GM18951 (cell line): ENCODE results near the gene GSC.

Source experiments
- POLR2A ChIP-seq: IDR thresholded peaks from 4 replicates; pipeline ENCODE4 v1.6.1; 2011; ENCODE audit warnings: mild to moderate bottlenecking; ENCODE audit not compliant: insufficient read length, insufficient read depth; ENCODE audit errors: extremely low read depth
- in situ Hi-C: fragments of 300-500 bp; cut with MboI; formaldehyde crosslinking; loops from one replicate; pipeline ENCODE4 v1.12.0; 2022; ENCODE audit warnings: low sequenced_read_pairs, mixed read lengths, inconsistent platforms; ENCODE audit not compliant: unreplicated experiment

GSC gene

DNA sequence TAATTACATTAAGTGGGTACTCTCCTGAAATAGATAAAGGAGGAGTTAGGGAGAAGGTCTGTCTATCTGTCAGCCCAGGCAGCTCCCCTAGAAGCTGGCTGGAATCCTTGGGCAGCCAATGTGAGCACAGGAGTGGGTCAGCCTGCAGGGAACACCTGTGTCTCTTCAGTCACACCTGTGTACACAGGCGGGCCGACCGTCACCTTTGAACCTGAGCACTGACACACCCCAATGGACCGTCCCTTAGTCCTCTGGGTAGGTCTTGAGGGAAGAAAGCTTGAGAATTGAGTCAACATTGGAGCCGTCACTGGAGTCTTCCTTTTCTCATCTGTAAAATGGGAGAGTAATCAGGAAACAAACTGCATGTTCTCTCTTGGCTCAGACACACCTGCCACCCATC, 9.8 kb upstream of the GSC start:
- TF ChIP-seq POLR2A: no peak
- in situ Hi-C loops: no loop called here

DNA sequence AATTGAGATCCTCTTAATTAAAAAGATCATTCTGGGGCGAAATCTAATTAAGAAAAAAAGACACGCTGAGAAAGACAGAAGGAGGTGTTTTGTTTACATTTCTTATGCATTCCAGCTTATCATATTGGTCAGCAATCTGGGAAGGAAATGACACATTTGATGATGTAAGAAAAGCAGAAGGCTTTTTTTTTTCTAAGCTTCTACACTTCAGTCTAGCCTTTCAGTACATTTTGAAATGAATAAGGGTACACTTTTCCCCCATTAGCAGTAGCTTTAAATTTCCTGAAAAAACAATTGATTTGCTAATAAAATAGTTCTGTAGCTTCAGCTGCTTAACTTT, 5.9 kb upstream of the GSC start:
- in situ Hi-C loops: no loop called here
- no peak for TF ChIP-seq POLR2A

DNA sequence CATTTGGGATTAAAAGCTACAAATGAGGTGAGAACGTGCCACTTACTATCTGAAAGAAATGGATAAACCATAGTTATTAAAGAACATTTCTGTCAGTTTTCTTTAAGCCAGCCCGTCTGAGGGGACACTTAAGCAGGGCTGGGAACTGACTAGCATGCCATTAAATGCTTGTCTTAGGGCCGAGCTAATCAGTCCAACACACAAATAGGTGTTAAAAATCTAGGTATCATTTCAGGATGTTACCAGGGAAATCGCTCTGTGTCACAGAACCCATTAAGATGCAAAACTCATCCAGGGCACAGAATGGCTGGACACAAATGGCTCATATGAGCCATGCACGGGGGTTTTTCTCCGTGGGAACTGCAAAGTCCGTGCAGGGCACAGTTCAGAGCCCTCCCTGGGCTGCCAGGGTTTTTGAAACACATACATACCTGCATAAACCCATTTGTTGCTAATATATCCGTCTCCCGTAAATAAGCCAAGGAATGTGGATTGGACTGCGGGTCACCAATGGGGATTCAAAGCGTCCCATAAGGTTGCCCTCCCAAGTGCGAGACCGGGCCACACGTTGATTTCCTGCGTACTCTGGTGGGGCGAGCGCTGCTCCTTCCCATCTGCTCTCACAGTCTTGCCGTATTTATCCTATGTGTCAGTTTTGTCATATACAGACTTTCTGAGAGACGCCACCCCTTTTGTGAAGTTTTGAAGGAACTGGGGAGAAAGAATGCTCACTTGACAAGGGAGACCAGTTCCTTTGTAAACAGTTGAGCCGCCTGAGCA, 5.4 kb upstream of the GSC start:
- TF ChIP-seq POLR2A: no peak

DNA sequence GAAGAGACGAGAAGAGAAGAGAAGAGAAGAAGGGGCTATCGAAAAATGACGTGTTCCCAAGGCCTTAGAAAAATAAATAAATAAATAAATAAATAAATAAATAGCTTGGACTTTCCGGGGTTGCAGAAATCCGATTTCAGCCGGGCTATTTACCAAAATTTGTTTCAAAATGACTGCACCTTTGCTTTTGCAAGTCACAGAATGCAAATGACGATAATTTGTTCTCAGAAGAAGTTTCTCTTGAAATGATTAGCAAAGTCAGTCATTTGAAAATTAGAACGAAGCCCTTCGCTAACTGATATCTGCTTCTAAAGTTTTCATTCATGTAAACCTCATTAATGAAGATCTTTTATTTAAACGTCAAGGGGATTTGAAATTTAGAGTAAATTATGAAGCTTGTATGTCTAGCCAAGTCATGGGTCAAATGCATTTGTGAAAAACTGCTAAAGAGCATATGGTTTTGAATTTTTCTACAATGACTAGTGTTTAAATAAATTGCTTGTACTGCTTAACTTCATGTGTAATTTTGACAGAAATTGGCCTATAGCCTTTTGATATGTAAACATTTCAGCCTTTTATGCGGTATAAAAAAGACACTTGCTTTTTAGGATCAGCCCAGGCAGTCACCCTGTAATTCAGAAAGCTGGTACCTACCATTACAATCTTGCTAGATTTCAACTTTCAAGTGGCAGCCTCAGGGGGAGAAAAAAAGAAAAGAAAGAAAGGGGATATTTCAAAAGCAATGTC, 4.6 kb upstream of the GSC start:
- TF ChIP-seq POLR2A: no peak
- in situ Hi-C loops: no loop called here

More for the DNA sequence above, 5.4 kb upstream of the GSC start:
- in situ Hi-C loops: no loop called here

DNA sequence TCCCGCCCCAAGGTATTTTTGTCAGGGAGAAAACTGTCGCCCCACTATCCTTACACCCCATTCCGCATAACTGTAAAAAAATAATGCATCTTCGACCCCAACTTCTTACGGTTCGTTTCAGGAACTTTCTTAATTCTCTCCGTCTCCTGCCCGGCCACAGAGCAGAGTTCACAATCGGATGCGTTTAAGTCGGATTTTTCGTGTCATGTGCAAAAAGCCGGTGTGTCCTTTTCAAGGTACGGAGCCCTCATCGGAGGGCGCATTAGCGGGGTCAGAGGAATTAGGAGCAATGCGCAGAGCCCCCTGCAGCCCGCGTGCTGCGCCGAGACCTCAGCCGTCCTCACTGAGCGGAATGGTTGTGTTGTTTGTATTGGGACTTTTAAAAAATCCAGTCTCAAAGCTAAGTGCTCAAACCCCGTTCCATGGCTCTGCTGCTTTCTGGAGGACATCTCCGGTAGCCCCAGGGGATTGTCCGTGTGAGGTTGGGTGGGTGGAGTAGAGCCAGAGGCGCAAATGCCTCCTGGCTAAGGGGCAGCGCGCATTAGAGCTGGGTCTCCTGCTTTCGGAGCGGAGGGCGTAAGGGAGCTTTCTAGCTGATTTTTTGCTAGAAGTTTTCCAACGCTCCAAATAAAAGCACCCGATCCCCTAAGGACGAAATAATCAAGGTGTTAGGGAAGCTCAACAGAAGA, 3.9 kb upstream of the GSC start:
- in situ Hi-C loops: no loop called here
- no peak for TF ChIP-seq POLR2A

DNA sequence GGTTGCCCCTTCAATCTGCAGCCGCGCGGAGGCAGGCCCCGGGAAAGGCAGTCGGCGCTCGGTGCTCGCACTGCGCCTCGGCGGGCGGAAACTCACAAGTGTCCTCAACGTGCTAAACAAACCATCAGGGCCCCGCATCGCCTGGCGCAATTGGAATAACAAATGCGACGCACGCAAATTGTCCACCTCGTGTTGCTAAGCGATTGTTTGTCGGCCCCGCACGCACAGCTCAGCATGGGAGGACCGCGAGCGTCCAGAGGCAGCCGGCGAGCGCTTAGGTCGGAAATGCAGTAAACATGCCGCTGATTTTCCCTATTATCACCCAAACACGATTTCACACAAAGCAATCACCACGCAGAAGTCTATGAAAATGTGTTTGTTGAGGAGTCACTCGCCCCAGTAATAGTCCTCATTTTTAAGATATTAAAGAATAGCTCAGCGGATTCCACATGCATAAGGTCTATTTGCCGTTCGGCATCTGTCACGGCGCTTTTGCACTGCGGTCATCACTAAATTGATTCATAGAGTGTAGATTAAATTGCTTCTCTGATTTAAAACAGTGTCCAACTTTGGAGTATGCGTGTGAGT, 3.2 kb upstream of the GSC start:
- TF ChIP-seq POLR2A: no peak

DNA sequence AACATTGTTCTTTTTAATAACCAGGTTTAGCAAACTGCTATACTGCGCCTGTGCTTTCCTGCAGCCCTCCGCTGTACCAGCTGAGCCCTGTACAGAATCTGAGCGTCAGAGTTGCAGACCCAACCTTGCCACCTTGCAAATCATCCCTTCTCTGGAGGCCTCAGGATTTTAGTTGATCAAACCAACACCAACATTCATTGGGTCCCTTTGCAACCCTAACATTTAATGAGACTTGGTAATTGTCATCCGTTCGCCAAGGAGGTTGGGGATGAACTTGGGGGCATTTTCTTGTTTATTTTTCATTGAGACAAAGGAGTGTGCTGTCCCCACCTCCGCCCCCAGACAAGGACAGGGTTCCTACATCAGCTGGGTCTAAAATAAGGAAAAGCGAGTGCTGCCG, 2.6 kb upstream of the GSC start:
- in situ Hi-C loops: no loop called here

More for the DNA sequence above, 3.2 kb upstream of the GSC start:
- in situ Hi-C loops: no loop called here

DNA sequence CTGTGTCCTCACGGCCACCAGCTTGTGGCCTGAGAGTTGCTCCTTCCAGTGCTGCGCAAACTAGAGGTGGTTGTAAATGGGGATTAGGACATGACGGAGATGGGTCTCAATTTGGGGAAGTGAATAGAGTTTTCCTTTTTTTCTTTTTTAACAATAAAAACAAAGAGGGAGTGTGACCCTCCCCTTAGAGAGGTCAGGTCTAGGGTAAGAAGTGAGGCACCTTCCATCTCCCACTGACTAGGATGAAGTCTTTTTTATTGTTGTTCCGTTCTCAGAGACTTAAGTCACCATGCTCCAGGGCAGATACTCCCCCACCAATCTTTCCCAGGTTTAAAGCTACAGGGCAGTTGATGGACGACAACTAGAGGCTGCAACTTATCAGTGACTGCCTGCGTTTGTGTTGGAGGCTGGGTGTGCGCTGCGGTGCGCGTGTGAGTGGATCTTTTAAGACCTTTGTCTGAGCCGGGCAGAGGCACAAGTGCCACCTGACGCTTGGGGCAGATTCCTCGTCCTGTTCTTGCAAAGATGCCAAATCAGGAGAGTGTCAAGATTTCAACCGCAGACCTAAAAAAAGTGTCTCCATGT, 2.1 kb upstream of the GSC start:
- in situ Hi-C loops: no loop called here
- TF ChIP-seq POLR2A: no peak

More for the DNA sequence above, 2.6 kb upstream of the GSC start:
- no peak for TF ChIP-seq POLR2A

DNA sequence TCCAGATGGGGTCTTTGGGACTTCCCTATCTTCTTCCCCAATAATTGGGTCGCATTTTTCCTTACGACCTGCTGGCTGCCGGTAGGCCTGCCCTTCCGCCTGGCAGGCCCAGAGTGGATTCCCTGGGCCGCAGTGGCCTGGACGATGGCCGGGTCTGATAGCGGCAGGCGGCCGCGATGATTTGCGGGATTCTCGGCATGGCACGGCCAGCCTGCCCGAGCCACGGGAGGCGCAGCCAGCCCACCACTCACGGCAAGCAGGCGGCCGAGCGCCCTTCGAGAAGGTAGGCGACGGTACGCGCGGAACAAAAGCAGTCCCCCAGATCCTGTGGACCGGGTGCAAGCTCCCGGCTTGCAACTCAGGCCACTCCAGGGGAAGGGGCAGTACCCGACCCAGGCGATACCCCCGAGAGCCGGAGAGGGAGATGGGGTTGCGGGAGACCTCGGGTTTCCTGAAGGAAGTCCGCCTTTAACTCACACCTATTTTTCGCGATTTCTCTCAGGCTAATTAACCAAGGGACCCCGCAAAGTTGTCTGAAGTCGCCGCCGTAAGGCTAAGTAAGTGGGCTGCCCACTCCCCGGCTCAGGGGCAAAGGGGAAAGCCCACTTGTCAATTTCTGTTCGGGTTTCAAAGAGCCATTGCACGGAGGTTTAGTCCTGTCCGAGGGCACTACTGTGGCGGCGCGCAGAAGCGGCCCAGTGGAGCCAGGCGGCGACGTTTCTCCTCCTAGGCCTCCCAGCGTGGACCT, 1.4 kb upstream of the GSC start:
- in situ Hi-C loops: no loop called here
- no peak for TF ChIP-seq POLR2A

DNA sequence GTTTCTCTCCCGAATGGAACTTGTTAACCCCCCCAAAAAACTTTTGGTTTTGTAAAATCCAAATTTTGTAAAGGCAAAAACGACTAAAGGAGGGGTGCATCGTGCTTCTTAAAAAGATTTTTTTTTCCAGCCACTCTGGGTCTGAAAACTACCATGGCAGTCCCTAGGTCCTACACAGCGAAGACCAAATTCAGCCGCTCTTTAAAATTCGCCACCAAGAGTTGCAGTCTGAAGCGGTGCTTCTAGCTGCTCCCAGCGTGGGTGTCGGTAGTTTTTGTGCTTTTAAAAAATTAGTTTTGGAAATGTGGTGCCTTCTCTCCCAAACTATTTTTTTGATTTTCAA, 873 bp upstream of the GSC start:
- in situ Hi-C loops: no loop called here
- TF ChIP-seq POLR2A: no peak

DNA sequence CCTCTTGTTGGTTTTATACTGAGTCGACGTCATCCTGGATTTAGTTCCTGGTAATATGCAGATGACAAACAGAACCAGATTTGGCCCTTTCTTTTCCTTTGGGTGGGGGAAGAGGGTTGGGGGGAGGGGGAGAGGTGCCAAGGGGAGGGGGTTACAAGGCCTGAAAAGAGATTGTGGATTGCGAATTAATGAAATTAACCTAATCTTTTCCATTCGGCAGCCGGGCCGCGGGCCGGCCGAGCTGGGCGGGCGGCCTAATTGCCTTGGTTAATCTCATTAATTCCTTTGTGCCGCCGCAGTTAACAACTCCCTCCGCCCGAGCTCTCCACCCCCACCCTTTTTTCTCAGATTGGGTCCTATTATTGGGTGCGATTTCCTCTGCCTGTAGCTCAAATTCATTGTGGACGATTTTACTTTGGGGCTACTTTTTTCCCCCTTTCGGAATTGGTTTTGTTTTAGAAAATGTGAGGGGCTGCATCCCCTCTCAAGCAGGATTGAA, 387 bp upstream of the GSC start:
- TF ChIP-seq POLR2A: no peak
- in situ Hi-C loops: no loop called here
